ENCODE results near the gene FAM168B. TPM values are rescaled to one million over a fixed set of nuclear protein-coding genes. Genes with fewer than 3 reads are reported as not detected.

The FAM168B gene
- total and polyA plus RNA-seq, 10 of the 15 experiments (the other 5 are each of a cell fraction or from before 2014, with no cell fraction given): 3.5 to 77.3 (median 45.9) TPM

- 44% methylated on average over 11 of the region's 11 CpGs for WGBS (ENCODE audit: insufficient coverage, insufficient replicate concordance, low lambda C conversion rate, missing lambda C conversion rate)
- Histone ChIP-seq H3K9ac (ENCODE audit: control insufficient read depth, insufficient read depth, low read length) (no peak overlapping the region), H3K27ac (ENCODE audit: control insufficient read depth, insufficient read depth) (no peak overlapping the region), H3K4me3 (no peak overlapping the region), H2AFZ (ENCODE audit: control insufficient read depth, low read depth, low read length) (no peak overlapping the region), H3K36me3 (ENCODE audit: control insufficient read depth in 2 of 2, insufficient read depth in 2 of 2, low read length in 1 of 2) (no peaks in the 10 kb centered on the region), H3K27me3 (replicated peaks in 1 of 2; ENCODE audit: control insufficient read depth in 2 of 2, insufficient read depth in 2 of 2, low read length in 1 of 2) (peaks cover 0 to 3% of the 10 kb centered on the region in 2 experiments; a peak in 1 of 4 replicates), H3K4me2 (ENCODE audit: control insufficient read depth, insufficient read depth) (no peak overlapping the region), H4K20me1 (ENCODE audit: control insufficient read depth, insufficient read depth) (no peaks in the 10 kb centered on the region), H3K9me3 (replicated peaks; ENCODE audit: control insufficient read depth, insufficient read depth, low read length) (no peaks in the 10 kb centered on the region), H3K79me2 (ENCODE audit: control insufficient read depth, insufficient read depth, low read length) (no peaks in the 10 kb centered on the region), H3K4me1 (ENCODE audit: control insufficient read depth, insufficient read depth, low read length) (no peaks in the 10 kb centered on the region)
- POLR2A ChIA-PET: no interaction called here
- TF ChIP-seq STAT1 (conservative IDR thresholded peaks at IDR 0.05): no peak
- no peak for TF ChIP-seq CEBPB (IDR thresholded peaks at IDR 0.05; ENCODE audit: borderline replicate concordance in 1 of 2, low read depth in 2 of 2, low read length in 2 of 2)
- no peak for TF ChIP-seq HDAC2 (IDR thresholded peaks at IDR 0.05)
- TF ChIP-seq RAD21 (IDR thresholded peaks at IDR 0.05; ENCODE audit: insufficient read depth, low read depth, low read length): no peak
- TF ChIP-seq NR2C2 (IDR thresholded peaks at IDR 0.05; ENCODE audit: borderline replicate concordance, control insufficient read depth, insufficient read length, low read depth): no peak
- no peak for TF ChIP-seq USF2 (IDR thresholded peaks at IDR 0.05; ENCODE audit: borderline replicate concordance, low read depth, low read length)
- no peak for TF ChIP-seq NFXL1 (IDR thresholded peaks at IDR 0.05; ENCODE audit: borderline replicate concordance)
- TF ChIP-seq HCFC1 (IDR thresholded peaks at IDR 0.05; ENCODE audit: low read length): no peak
- TF ChIP-seq SKIL (IDR thresholded peaks at IDR 0.05; ENCODE audit: low read depth, poor library complexity, severe bottlenecking): no peak
- TF ChIP-seq TAF1 (IDR thresholded peaks at IDR 0.05; ENCODE audit: borderline replicate concordance, low read depth, low read length): no peak
- no peak for TF ChIP-seq POLR2A (IDR thresholded peaks at IDR 0.05; ENCODE audit: low read depth, low read length)
- no peak for TF ChIP-seq E2F4 (IDR thresholded peaks at IDR 0.05; ENCODE audit: low read depth, low read length)
- no peak for TF ChIP-seq FOXK2 (IDR thresholded peaks at IDR 0.05)
- RAD21 ChIA-PET (ENCODE audit: unreplicated experiment): no interaction called here
- no peak for FAIRE-seq
- CTCF ChIA-PET: no interaction called here
- intact Hi-C loops (cut with micrococcal nuclease; ENCODE audit: unreplicated experiment): no loop called here
- DNase-seq (ENCODE audit: low read depth, low spot score): no peak
- no peak for ATAC-seq
- SMC1A ChIA-PET (ENCODE audit: uncharacterized antibody, unreplicated experiment): no interaction called here
- BruUV-seq (replicated peaks): no TSS peak
- in situ Hi-C loops (cut with MboI): no loop called here
Observed at GRCh38 chr2:131015764-131016163, 77.5 kb downstream of the FAM168B start.
